22Rv1 (cell line): Measurements from ENCODE around the gene ASAP2.

Experiments used
- CTCF ChIP-seq: fragments of 450-650 bp; IDR thresholded peaks from 2 replicates; pipeline ENCODE4 v1.5.1; 2017; ENCODE audit warnings: mild to moderate bottlenecking
- ZFX ChIP-seq: fragments of 450-650 bp; IDR thresholded peaks from 2 replicates; pipeline ENCODE4 v1.6.1; 2017; ENCODE audit warnings: antibody characterized with exemption, borderline replicate concordance

- no peak for TF ChIP-seq CTCF
- TF ChIP-seq ZFX = no peak
These were observed 37.8 kb upstream of the ASAP2 start for GRCh38 chr2:9168821-9169221.
